HG02885 (cell line): ENCODE results near the gene NCS1.
"Not testable (repeated sequence)": the region's sequence is repeated elsewhere in the genome, so short reads cannot be mapped to it uniquely, and the experiment has no call there.

Experiments
- ATAC-seq: cut with Tn5 transposase; IDR thresholded peaks from one replicate; pipeline ENCODE4 v1.9.1; 2021; ENCODE audit warnings: mild to moderate bottlenecking; ENCODE audit not compliant: unreplicated experiment, poor library complexity

NCS1 gene

GRCh38 chr9:130259044-130259443 lies 86.8 kb downstream of the NCS1 start:
- ATAC-seq, result no peak

GRCh38 chr9:130260816-130261765 lies 88.9 kb downstream of the NCS1 start:
- ATAC-seq, result no peak

DNA sequence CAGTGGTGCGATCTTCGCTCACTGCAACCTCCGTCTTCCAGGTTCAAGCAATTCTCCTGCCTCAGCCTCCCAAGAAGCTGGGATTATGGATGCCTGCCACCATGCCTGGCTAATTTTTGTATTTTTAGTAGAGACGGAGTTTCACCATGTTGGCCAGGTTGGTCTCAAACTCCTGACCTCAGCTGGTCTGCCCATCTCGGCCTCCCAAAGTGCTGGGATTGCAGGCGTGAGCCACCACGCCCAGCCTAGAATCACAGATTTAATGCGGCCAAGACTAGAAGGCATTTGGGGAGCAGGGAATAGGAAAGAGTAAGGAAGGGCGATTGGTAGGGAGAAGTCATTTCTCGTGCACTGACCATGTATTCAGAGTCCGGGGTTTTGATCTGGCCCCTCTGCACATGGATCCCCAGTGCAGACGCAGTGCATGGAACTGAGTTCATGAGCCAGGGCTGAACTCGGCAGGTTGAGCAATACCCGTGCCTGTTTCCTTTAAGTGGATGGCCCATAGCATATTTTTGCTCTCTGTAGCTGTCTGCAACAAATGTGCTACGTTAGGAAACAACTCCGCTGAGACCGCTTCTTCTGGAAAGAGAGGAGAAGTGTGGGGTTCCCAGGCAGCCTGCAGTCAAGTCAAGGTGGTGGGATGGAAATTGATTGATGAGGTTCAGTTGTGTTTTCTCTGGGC lies 90.0 kb downstream of the NCS1 start:
- no peak for ATAC-seq

- no peak for ATAC-seq
Measured at GRCh38 chr9:130262771-130263170, 90.6 kb downstream of the NCS1 start.

DNA sequence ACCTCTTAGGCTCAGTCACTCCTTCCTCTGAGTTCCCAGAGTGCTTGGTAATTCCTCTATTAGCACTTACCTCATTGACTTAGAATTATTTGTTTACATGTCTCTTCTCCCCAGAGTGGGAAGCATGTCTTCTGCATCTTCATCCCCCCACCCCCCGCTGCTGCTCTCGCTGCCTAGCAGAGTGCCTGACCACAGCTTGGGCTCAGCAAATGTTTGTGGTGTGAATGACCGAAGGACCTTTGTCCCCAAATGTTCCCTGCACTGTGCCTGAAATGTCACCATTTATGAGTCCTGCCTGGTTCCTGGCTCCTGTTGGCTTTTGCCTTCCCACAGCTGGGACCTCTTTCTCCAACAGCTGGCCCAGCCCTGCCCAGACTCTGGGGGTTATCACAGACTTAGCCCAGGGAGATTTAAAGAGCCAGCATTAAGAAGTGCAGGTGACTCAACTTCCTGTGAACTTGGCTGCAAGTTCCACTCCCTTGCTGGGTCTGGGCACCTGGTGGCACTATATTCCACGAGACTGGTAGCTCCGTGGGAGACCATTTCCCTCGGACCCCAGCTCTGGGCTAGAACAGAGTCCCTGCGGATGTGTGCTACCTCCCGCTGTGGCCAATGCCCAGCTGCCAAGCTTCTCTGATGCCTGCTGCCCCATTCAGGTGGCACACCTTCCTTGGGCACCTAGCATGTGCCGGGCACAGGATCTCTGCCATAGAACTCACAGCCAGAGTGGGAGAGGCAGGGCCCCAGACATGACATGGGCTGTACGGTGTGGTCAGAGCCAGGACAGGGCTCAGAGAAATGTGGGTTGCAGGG lies 91.6 kb downstream of the NCS1 start:
- ATAC-seq, result no peak

DNA sequence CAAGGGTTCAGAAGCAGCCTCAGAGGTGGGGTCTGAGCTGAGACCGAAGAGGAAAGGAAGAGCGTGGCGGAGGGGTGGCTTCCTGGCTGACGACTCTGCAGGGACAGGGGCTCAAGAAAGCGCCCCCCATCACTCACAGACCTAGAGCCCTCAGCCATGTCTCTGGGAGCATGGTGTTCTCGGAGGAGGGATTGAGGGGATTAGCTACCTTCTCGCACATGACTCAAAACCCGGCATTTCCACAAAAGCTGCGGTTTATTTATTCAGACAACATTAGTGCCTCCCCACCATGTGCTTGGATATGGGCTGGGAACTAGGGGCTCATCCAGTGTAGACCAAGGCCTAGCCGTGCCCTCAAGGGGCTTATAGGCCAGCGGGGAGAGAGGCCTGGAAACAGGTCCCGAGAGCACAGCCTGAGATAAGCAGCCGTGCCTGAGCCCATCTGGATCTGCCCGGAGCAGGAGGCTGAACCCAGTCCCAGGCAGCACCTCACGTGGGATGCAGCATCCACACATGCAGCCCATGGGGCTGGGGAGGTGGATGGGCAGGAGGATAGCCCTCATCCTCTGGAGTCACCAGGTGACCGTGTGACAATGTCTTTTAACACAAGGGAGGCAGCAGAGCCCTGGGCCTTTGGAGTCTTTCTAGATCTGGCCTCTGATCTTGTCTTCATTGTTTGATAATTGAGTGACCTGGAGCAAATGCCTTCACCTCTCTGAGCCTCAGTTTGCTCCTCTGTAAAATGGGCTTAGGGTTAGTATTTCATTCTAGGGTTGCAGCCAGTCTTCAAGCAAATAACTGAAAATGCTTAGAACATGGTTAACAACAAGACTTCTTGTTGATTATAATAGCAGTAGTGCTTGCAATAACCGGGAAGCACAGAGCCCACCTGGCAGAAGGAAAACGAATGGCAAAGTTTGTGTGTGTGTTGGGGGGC lies 92.5 kb downstream of the NCS1 start:
- no peak for ATAC-seq

- no peak for ATAC-seq
Measured at GRCh38 chr9:130265431-130266235, 93.4 kb downstream of the NCS1 start, which contains the start of gene HMCN2. Gene HMCN2, plus strand, starts transcription at chr9:130265760. Its CDS starts 119 bp downstream, at chr9:130265879.

DNA sequence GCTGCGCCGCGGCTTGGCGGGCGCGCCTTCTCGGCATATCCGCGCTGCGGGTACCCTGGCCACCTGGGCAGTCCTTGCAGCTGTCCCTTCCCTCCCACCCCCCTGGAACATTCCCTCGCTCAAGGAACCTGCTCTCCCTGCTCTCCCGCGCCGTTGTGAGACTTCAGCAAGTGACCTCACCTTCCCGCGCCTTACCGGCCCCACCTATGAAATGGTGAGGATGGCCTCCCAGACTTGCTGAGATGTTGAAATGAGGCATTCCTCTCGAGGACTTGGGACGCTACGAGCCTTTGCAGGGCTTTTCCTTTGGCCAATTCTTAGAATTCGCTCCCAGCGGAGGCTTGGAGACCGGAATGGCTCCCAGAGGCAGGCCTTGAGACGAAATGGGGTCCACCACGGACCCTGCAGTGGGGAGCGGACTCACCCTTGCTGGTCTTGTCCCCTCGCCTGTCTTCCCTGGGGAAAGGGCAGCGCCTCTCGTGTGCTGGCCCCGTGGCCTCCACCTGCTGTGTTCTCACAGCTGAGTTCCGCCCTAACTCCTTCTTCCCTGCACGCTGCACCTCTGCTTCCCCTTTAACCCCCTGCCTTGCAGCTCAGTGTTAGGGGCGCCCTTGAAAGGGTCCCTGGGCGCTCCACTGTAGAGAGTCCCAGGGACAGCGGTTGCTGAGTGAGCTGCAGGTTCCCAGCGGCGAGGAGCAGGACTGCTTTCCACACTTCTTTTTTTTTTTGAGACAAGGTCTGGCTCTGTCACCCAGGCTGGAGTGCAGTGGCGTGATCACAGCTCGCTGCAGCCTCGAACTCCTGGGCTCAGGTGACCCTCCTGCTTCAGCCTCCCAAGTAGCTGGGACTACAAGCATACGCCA lies 94.3 kb downstream of the NCS1 start:
- ATAC-seq, result no peak

GRCh38 chr9:130267930-130268329 lies 95.7 kb downstream of the NCS1 start:
- no peak for ATAC-seq

DNA sequence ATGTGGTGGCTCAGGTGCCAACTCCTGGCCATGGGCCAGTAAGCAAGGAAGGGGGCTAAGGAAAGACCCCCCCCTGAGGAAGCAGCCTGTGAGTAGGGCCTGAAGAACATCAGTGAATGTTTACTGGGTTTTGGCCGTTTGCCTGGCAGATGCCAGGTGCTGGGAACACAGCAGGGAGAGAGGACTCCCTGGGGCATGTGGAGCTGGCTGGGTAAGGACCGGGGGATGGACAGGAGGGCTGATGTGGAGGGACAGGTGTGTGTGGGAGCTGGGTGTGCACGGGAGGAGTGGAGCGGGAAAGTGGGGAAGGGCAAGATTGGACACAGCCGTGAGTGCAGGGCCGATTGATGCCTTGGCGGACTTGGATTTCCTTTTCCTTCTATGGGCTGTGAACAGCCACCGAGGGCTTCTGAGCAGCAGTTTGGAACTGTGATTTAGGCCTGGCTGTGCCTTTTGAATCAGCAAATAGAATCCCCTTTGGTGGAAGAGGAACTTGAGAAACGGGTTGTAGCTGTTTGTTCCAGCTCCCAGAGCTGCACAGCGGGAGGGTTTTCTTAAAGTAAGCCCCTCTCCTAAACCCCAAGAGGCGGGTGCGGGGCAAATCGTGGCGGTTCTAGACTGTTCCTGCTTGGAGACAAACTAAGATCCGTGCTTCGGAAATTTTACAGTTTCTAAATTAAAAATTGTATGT lies 96.5 kb downstream of the NCS1 start:
- ATAC-seq, result no peak

DNA sequence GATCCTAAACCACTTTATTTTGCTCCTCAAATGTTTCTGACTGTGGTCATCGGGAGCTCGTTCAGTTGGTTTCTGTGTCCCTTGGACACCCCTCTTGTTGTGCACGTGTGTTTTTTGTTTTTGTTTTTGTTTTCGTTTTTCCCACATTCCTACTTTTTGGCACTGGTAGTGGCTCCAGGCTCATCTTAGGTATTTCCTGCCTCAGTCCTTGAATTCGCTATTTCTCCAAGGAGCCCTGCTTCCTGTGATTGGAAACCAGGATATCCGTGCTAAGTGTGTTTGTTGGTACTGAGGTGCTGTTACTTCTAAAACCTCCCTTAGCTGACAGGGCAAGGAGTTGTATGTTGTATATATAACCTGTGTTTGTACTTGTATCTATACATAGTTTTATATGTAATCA lies 99.3 kb downstream of the NCS1 start:
- ATAC-seq, result no peak

DNA sequence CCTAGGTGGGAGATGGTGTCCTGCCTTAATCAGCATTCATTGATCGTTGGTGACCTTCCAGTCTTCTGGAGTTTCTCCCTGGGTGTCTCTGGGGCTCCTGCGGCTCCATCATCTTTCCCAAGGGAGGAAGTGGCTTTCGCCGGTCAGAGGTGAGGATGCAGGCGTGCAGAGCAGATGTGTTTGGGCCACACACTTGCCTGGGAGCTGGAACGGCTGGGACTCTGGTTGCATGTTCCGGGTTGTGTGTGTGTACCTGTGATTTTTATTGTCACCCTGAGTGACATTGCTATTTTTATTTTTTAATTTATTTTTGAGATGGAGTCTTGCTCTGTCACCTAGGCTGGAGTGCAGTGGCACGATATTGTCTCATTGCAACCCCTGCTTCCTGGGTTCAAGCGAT lies 103.0 kb downstream of the NCS1 start:
- no peak for ATAC-seq

DNA sequence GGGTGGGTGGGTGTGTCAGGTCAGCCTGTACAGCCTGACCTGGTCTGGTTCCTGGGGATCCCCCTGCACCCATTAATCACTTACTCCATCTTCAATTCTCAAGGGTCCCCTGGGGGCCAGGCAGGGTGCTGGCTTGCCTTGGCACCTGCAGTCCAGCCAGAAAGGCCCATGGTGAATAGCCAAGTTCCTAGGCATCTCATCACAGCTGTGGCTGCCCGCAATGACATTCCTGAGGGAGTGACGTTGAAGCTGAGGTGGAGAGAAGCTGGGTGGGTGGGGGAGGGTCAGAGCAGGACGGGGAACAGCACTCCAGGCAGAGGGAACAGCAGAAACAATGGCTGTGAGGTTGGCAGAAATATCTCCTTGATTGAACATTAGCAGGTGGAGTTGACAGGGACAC lies 103.9 kb downstream of the NCS1 start:
- no peak for ATAC-seq

DNA sequence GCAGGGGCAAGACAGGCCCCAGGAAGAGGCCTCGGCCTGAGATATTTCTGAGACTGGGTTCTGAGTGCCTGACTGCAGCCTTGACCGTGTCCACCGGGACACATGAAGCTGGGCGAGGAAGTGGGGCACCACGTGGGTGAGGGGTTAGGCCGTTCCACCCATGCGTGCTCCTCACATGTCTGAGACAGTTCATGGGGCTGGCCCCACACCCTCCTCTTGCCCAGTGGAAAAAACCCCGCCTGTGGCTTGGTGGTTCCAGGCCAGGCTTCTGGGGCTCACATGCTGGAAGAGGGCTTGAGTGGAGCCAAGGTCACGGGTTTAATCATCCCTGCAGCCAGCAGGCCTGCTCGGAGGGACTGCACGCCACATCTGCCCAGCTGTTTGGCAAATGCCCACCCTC lies 104.8 kb downstream of the NCS1 start:
- ATAC-seq, result no peak

GRCh38 chr9:130277525-130277924 lies 105.3 kb downstream of the NCS1 start:
- not testable (repeated sequence) for ATAC-seq

DNA sequence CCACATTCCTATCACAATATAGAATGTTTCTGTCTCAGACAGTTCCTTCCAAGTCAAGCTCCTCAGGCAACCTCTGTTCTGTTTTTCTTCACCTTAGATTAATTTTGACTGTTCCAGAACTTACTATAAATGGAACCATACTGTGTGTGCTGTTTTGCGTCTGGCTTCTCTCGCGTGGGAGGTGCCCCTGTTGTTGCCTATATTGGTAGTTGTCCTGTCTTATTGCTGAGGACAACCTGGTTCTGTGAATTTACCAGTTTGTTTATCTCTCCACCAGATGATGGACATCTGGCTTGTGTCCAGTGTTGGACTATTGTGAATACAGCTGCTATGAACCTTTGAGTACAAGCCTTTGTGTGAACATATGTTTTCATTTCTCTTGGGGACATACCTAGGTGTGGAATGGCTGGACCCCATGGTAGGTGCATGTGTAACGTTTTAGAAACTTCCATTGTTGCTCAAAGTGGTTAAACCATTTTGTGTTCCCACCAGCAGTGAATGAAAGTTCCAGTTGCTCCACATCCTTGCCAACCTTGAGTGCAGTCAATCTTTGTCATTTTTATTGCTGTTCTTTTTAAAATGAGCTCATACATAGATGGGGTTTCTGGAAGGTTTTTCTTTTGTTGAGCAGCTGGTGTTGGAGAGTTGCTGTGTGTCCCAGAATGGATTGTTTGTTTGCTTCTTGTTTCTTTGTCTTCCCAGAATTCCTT lies 111.5 kb downstream of the NCS1 start:
- ATAC-seq, result no peak

GRCh38 chr9:130284249-130284625 lies 112.0 kb downstream of the NCS1 start:
- ATAC-seq, result no peak
